Measurements from ENCODE around the gene DDN.

DDN gene

DNA sequence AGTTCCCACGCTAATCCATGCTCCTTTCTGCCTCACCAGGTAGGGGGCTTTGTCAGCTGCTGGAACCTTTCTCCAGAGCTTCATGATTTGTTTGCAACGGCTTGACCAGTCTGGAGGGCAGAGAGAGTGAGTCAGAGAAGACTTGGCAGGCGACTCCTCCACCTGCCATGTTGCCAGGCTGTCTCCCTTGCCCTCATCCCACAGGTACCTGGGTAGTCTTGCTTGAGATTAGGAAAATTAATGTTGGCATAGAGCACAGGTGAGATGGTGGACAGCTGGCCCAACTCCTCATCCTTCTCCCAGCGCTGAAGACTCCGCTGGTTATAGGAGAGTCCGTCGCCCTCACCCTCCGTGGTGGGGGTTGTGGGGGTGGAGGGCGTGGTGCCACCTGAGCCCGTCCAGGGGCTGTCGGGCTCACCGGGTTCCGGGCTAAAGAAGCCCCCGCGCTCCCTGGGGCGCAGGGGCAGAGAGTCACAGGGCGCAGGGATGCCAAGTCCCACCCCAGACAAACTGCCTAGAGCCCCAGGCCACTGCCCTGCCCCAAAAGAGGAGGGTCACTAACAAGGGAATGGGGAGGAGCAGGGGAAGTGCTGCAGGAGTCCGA lies 42.8 kb upstream of the DDN start:
- TF ChIP-seq, protein P1, sequence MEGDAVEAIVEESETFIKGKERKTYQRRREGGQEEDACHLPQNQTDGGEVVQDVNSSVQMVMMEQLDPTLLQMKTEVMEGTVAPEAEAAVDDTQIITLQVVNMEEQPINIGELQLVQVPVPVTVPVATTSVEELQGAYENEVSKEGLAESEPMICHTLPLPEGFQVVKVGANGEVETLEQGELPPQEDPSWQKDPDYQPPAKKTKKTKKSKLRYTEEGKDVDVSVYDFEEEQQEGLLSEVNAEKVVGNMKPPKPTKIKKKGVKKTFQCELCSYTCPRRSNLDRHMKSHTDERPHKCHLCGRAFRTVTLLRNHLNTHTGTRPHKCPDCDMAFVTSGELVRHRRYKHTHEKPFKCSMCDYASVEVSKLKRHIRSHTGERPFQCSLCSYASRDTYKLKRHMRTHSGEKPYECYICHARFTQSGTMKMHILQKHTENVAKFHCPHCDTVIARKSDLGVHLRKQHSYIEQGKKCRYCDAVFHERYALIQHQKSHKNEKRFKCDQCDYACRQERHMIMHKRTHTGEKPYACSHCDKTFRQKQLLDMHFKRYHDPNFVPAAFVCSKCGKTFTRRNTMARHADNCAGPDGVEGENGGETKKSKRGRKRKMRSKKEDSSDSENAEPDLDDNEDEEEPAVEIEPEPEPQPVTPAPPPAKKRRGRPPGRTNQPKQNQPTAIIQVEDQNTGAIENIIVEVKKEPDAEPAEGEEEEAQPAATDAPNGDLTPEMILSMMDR (IDR thresholded peaks at IDR 0.05; ENCODE audit: low read depth, low read length, missing control alignments), result no peak
- no peak for DNase-seq (ENCODE audit: extremely low read depth, low read depth)
- no peak overlapping the region for H3K4me3 ChIP-seq (replicated peaks; ENCODE audit: low read depth, low read length)

DNA sequence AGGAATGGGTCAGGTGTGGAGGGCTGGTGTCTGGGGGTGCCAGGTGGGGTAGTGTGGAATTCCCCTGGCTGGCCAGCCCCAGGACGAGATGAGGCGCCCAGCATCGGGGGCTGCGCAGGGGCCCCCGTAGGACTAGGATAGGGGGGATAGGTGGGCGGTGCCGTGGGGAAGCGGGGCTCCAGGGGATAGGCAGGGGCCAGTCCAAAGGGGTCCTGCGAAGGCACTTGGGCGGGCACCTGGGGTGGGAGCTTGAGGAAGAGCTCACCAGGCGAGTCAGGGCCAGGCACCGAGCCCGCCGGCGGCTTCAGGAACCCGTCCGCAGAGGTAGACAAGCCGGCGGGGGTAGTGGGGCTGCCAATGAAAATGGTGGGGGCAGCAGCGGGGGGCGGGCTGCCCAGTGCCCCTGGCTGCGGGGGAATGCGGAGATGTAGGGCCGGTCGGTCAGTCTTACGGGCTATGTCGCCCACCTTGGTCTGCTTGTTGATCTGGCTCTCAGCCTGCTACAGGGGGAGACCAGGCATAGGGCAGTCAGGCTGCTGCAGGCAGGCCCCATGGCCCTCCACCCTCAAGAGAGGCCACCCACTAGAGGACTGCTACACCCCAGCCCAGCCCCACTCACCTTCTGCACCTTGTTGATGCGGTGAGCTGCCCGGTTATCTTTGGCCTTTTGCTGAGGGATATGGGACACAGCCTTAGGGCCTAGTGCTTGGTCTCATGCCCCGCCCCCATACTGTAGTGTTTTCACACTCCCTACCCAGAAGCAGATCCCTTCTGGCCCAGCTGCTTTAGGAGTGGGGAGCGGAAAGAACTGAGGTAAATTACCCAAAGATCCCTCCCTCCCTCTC lies 42.1 kb upstream of the DDN start:
- no peak for DNase-seq (ENCODE audit: extremely low read depth, low read depth)
- TF ChIP-seq, protein P1 (IDR thresholded peaks at IDR 0.05; ENCODE audit: low read depth, low read length, missing control alignments), result no peak
- no peak overlapping the region for H3K4me3 ChIP-seq (replicated peaks; ENCODE audit: low read depth, low read length)

DNA sequence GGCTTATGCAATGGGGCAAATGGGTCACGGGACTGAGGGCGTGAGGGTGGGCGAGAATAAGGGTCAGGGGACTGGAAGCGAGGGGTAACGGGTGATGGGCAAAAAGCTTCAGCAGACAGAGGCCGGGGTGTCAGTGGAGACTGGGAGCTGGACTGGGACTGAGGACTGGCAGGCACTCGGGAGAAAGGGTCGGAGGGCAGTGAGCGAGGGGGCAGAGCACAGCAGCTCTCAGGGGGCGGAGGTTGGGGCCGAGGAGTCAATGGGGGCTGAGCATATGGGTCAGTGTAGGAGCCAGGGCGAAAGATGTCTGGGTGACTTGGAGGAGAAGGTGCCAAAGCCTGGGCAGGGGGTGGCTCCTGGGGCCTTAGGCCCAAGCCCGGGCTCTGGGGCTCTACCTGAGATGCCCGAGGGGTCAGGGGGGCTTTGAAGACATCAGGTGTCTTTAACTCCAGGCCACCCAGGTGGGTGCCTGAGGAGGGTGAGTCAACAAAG lies 41.2 kb upstream of the DDN start:
- TF ChIP-seq, protein P1 (IDR thresholded peaks at IDR 0.05; ENCODE audit: low read depth, low read length, missing control alignments), result no peak
- no peak for DNase-seq (ENCODE audit: extremely low read depth, low read depth)
- no peak overlapping the region for H3K4me3 ChIP-seq (replicated peaks; ENCODE audit: low read depth, low read length)

DNA sequence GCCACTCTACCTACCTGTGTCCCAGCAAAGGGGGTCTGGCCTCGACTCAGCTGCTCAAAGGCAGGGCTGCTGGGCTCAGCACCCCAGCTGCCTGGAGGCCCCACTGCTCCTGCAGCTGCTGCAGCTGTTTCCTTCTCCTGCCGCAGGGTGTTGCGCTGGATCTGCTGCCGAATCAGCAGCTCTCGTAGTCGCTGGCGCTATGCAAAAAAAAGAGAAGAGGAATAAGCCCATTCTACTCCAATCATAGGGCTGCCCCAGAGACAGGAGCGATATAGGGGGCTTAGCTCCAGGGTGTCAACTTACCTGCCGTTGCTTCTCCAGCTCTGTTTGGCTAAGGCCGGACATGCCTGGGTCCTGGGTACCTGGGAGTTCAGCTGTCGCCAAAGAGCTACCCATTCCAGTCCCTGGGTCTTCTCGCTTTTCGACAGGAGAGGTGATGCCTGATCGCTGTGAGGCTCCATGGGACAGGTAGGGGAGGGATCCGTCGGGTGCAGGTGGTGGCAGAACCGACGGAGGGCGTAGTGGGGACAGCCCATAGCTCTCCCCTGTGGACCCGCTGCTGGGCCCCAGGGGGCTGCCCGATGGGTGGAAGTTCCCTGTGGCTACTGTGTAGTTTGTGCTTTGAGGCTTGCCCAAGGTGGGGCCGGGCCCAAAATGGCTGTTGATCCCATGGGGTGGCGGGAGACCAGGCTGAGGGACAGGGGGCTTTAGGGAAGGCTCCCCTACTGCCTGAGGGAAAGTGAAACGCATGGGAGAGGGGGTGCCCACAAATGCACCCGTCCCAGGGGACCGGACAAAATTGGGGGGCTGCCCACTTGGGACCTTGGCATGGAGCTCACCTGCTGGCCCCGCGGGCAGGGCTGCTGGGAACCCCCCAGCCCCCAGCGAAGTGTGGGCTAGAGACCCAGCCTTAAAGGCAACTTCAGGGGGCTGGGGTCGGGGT lies 40.5 kb upstream of the DDN start:
- no peak for DNase-seq (ENCODE audit: extremely low read depth, low read depth)
- TF ChIP-seq, protein P1 (IDR thresholded peaks at IDR 0.05; ENCODE audit: low read depth, low read length, missing control alignments), result no peak
- H3K4me3 ChIP-seq (replicated peaks; ENCODE audit: low read depth, low read length), result no peak overlapping the region

DNA sequence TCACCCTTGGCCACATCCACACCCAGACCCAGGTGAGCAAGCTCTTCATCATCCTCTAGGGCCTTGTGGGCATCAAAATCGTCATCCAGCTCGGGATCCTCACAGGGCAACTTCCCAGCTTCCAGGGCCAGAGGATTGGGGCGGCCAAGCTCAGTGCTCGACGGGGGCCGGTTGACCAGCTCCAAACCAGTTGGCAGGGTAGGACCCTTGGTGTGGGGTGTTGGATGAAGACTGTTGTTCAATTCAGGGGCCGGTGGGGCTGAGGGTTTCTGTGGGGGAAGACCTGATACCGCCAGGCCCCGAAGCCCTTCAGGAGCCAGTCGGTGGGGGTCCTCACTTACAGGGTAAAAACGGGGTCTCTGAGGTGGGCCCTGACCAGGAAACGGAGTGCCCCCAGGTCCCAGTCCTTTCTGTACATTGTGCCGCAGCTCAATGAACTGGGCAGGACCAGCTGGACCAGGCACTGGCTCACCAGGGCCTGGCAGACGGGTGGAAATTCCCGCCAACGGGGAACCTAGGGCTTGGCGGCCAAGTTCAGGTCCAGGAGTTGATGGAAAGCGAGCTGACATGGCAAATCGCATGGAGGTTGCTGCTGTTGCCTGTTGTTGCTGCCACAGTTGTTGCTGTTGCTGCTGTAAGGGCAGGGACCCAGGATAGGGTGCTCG lies 39.2 kb upstream of the DDN start:
- TF ChIP-seq, protein P1 (IDR thresholded peaks at IDR 0.05; ENCODE audit: low read depth, low read length, missing control alignments), result no peak
- no peak overlapping the region for H3K4me3 ChIP-seq (replicated peaks; ENCODE audit: low read depth, low read length)
- DNase-seq (ENCODE audit: extremely low read depth, low read depth), result no peak

DNA sequence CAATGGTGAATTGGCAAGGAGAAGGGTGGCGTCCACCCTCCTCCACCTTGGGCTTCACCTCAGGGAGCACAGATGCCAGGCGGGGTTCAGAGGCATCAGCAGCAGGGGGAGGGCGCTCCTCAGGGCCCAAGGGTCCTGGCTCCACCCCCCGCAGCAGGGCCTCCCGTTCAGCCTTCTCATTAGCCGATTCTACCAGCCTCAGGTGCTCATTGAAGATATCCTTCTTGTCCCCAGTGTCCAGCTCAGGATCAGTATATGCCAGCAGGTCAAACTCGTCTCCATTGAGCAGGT lies 38.7 kb upstream of the DDN start:
- H3K4me3 ChIP-seq (replicated peaks; ENCODE audit: low read depth, low read length), result no peak overlapping the region
- DNase-seq (ENCODE audit: extremely low read depth, low read depth), result no peak
- TF ChIP-seq, protein P1 (IDR thresholded peaks at IDR 0.05; ENCODE audit: low read depth, low read length, missing control alignments), result no peak
